ENCODE measurements around the gene PRUNE1. TPM values are rescaled to one million over a fixed set of nuclear protein-coding genes. Genes with fewer than 3 reads are reported as not detected.

Gene PRUNE1
- polyA plus RNA-seq, 2 of the 4 experiments (the other 2 are of a cell fraction) = 11.9 to 27.5 TPM

GRCh38 chr1:151035167-151035566, 26.9 kb downstream of the PRUNE1 start:
- 94% methylated on average over 3 of the region's 3 CpGs for WGBS (ENCODE audit: missing lambda C conversion rate)

GRCh38 chr1:151036356-151036755, 28.1 kb downstream of the PRUNE1 start, which contains the start of gene BNIPL:
Gene BNIPL, plus strand, starts transcription at chr1:151036586. Its CDS starts 140 bp downstream, at chr1:151036726.
- CTCF ChIA-PET = interaction anchor here (0.6 to 4.8 kb wide), 6 partner anchors 12 to 119 kb away, joined by 3 to 14 read pairs (median 4); partner anchors contain the start of gene TNFAIP8L2
- POLR2A ChIA-PET = no interaction called here
- no peaks in the 10 kb centered on the region for H3K9me3 ChIP-seq
- WGBS (ENCODE audit: missing lambda C conversion rate) = 38% methylated on average over 2 of the region's 2 CpGs
- DNase-seq (ENCODE audit: low read depth in 1 of 2, low spot score in 1 of 2) (no peak), ATAC-seq (no peak), FAIRE-seq (no peak)
- H3K4me3 ChIP-seq = no peak within 1 kb of the TSS
- no peak within 1 kb of the TSS for H3K27ac ChIP-seq
- no peak within 1 kb of the TSS for H3K4me2 ChIP-seq
- no peaks in the 10 kb centered on the region for H3K4me1 ChIP-seq
- no peak for TF ChIP-seq ELK1 (IDR thresholded peaks at IDR 0.05; ENCODE audit: low read depth, low read length)
- no peak for TF ChIP-seq POLR2A (IDR thresholded peaks at IDR 0.05; ENCODE audit: low read length)
- no peak for TF ChIP-seq GATA3 (IDR thresholded peaks at IDR 0.05; ENCODE audit: borderline replicate concordance)
- no peak for TF ChIP-seq HOXB13 (CRISPR knock-in tag; IDR thresholded peaks at IDR 0.05; ENCODE audit: low read depth)
- no peak for TF ChIP-seq HES2 (IDR thresholded peaks at IDR 0.05)
- no peak for TF ChIP-seq USF2 (IDR thresholded peaks at IDR 0.05)
- no peak for TF ChIP-seq TFCP2L1 (CRISPR knock-in tag; IDR thresholded peaks at IDR 0.05)
- no peak for TF ChIP-seq HMGXB4 (CRISPR knock-in tag; IDR thresholded peaks at IDR 0.05; ENCODE audit: borderline replicate concordance)
- TF ChIP-seq KDM5A (IDR thresholded peaks at IDR 0.05) = no peak
- no peak for TF ChIP-seq NPAS2 (CRISPR knock-in tag; IDR thresholded peaks at IDR 0.05; ENCODE audit: borderline replicate concordance)
- no peak for TF ChIP-seq KDM1A (IDR thresholded peaks at IDR 0.05; ENCODE audit: low read depth)
- no peak for TF ChIP-seq SMC3 (IDR thresholded peaks at IDR 0.05)
- no peak for TF ChIP-seq BCL3 (IDR thresholded peaks at IDR 0.05)
- TF ChIP-seq NFE2L2 (conservative IDR thresholded peaks at IDR 0.05; ENCODE audit: low read length) = no peak

More at GRCh38 chr1:151035167-151035566, 26.9 kb downstream of the PRUNE1 start:
- ATAC-seq (no peak), DNase-seq (ENCODE audit: low read depth in 1 of 2, low spot score in 1 of 2) (no peak), FAIRE-seq (no peak)
- CTCF ChIA-PET = interaction anchor here (4.8 kb wide), 1 partner anchor 10 kb away, joined by 14 read pairs; no protein-coding TSS in a partner anchor
- no peaks in the 10 kb centered on the region for H3K9me3 ChIP-seq
- no peak overlapping the region for H3K27ac ChIP-seq
- no peaks in the 10 kb centered on the region for H3K4me1 ChIP-seq
- POLR2A ChIA-PET = interaction anchor here (1.1 kb wide), 1 partner anchor 13 kb away, joined by 3 read pairs; the partner anchor contains the start of gene C1orf56
- no peak overlapping the region for H3K4me3 ChIP-seq
- TF ChIP-seq PBX3 (IDR thresholded peaks at IDR 0.05) (no peak), SREBF2 (IDR thresholded peaks at IDR 0.05) (no peak), RARB (CRISPR knock-in tag; IDR thresholded peaks at IDR 0.05) (no peak), FOSL2 (IDR thresholded peaks at IDR 0.05) (no peak), FOSL2 (CRISPR knock-in tag; IDR thresholded peaks at IDR 0.05) (no peak), MAFK (IDR thresholded peaks at IDR 0.05; ENCODE audit: partially characterized antibody) (no peak)
- no peak overlapping the region for H3K4me2 ChIP-seq
